Measurements from ENCODE around the gene PSMD8. TPM values are rescaled to one million over a fixed set of nuclear protein-coding genes. Genes with fewer than 3 reads are reported as not detected.
A peak's percentile ranks its signal among the peaks of the same experiment; 100 is the strongest.
"Not testable (repeated sequence)": the region's sequence is repeated elsewhere in the genome, so short reads cannot be mapped to it uniquely, and the experiment has no call there.

The PSMD8 gene
- total RNA-seq, 1 experiment from 2014 or later, result 454 TPM

DNA sequence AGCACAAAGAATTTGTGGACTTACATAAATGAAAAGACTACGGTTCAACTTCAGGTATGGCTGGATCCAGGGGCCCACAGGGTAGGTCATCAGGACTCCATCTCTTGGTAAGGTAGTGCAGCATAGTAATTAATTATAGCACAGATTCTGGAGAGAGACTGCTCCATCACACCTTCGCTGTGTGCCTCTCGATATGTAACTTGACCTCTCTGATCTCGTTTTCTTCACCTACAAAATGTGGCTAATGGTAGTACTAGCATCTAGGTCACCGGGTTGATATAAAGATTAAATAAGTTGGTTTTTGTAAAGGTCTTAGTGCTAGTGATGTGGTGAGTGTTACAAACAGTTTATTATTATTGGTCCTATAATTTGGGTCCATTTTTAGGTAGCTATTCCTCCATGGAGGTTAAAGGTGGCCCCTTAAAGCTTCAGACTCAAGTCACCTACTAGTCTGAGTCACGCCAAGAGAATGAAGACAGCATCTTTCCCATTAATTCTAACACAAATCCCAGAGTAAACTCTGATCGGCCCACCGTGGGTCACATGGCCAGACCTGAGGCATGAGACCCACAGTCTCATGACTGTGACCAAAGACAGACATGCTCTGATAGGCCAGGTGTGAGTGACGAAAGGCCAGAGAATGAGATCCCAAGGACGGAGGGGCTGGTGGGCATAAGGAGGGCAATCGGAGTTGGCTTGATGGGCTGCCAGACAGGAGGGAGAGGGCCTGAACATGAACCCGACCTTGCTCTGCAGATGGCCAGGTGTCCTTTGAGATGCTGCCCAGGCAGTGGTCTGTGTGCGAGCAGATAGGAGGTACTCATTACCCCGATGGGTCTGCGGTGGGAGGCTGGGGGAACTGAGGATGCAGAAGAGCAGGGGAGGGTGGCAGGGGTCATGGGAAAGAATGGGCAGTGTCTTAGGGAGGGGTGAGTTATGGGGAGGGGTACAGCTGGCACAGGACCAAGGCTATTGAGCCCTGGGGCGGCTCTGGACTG lies 18.3 kb upstream of the PSMD8 start:
- H3K36me3 ChIP-seq, result no peaks in the 10 kb centered on the region
- peaks cover 46% of the 10 kb centered on the region for H3K27me3 ChIP-seq (replicated peaks)
- H3K27ac ChIP-seq, result no peak overlapping the region
- no peaks in the 10 kb centered on the region for H3K9me3 ChIP-seq (replicated peaks)
- no peak overlapping the region for H3K4me3 ChIP-seq
- no peak for DNase-seq (ENCODE audit: low read depth in 1 of 2, low spot score in 2 of 2)
- H3K4me1 ChIP-seq (replicated peaks), result no peaks in the 10 kb centered on the region; the same call in 1 of the 2 replicates

DNA sequence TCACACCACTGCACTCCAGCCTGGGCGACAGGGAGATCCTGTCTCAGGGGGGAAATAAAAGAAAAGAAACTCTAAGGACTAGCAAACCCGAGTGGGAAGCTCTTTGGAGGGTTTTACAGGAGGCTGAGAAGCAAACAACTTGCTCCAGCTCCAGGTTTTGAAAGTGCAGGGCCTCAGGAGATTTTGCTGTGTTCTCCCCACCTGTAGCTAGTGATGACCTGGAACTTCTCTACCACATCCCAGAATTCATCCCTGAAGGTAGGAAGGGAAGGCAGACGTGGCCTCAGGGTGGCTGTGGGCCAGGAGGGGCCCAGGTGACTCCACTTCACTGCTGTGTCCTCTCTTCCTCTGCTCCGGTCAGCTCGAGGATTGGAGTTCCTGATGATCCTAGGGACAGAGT lies 16.3 kb upstream of the PSMD8 start:
- H3K4me3 ChIP-seq, result no peak overlapping the region
- no peak overlapping the region for H3K27ac ChIP-seq
- H3K36me3 ChIP-seq, result no peaks in the 10 kb centered on the region
- no peaks in the 10 kb centered on the region for H3K9me3 ChIP-seq (replicated peaks)
- peaks cover 12% of the 10 kb centered on the region for H3K4me1 ChIP-seq (replicated peaks)
- H3K27me3 ChIP-seq (replicated peaks), result peaks cover 55% of the 10 kb centered on the region
- DNase-seq (ENCODE audit: low read depth in 1 of 2, low spot score in 2 of 2), result no peak

DNA sequence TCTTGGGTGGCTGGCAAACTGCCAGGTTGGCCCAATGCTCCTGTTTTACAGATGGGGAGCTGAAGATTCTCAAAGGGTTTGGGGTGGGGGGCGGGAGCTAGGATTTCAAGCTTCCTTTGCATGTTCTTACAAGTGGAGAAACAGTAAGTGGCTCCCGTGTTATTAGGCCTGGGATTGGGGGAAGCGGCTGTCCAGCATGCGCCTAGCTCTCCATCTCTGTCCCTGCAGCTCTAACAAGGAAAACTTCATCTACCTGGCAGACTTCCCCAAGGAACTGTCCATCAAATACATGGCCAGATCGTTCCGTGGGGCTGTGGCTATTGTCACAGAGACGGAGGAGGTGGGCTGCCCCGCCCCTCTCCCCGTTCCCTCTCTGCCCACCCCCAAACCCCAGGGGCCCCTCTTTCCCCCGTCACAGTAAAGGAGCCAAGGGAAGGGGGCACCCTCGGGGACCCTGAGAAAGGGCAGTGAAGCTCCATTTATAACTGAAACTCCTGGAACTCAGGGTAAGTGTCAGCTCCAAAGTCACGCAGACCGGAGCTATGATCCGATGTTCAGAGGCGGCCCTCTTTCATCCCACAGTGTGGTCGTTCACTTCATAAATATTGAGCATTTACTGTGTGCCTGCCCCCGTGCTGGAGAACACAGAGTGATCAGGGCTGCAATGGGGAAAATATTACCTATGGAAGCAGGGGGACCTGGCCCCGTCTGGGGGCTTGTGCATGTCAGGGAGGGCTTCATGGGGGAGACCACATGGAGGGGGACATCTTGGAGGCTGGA lies 14.9 kb upstream of the PSMD8 start:
- Histone ChIP-seq H3K27me3 (replicated peaks) (peaks cover 56% of the 10 kb centered on the region), H3K9me3 (replicated peaks) (no peaks in the 10 kb centered on the region), H3K4me1 (replicated peaks) (peaks cover 12% of the 10 kb centered on the region), H3K36me3 (no peaks in the 10 kb centered on the region), H3K4me3 (no peak overlapping the region), H3K27ac (no peak overlapping the region)
- DNase-seq (ENCODE audit: low read depth in 1 of 2, low spot score in 2 of 2), result no peak

DNA sequence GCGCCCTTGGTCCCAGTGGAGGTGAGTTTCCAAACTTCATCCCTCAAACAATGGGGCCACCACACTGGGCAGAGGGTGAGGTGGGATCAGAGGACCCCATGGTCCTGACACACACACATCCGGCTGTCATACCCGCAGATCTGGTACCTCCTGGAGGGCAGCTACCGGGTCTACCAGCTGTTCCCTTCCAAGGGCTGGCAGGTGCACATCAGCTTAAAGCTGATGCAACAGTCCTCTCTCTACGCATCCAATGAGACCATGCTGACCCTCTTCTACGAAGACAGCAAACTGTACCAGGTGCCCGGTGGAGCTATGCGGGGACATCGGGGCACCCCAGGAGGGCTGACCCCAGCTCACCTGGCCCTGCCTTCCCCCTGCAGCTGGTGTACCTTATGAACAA lies 14.0 kb upstream of the PSMD8 start:
- Histone ChIP-seq H3K4me1 (replicated peaks) (peaks cover 12% of the 10 kb centered on the region), H3K27me3 (replicated peaks) (peaks cover 61% of the 10 kb centered on the region), H3K4me3 (no peak overlapping the region), H3K9me3 (replicated peaks) (no peaks in the 10 kb centered on the region), H3K36me3 (no peaks in the 10 kb centered on the region), H3K27ac (no peak overlapping the region)
- no peak for DNase-seq (ENCODE audit: low read depth in 1 of 2, low spot score in 2 of 2)

DNA sequence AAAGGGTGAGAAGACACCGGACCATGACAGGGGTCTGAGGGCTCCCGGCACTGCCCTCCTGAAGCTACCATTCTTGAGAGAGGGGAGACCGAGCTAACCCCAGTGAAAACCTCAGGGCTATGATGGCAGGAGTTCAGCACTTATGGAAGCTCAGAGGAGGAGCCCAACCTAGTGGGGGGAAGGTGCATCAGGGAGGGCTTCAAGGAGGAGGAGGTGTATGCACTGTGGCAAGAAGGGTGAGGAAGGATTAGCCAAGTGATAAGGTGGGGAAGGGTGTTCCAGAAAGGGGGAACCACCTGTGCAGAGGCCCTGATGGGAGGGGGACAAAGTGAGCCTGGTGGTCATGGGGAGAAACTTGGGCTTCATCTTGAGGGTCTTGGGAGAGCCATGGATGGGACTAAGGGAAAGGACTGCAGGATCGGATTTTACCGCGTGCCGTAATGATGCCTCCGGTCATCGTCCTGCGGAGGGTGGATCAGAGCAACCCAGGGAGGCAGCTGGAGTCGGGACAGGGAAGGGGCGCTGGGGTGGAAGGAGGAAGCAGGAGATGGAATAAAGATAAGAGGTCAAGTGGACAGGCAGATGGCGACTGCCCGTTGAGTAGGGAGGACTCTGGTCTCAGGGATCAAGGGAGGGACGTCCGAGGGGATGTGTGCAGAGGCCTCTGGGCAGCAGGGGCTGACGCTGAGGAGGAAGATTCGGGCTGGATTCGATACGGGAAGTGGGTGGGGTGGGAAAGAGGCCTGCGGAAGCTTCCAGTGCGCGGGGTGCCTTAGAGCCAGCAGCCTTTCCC lies 13.3 kb upstream of the PSMD8 start:
- H3K27ac ChIP-seq, result no peak overlapping the region
- peaks cover 12% of the 10 kb centered on the region for H3K4me1 ChIP-seq (replicated peaks)
- H3K36me3 ChIP-seq, result no peaks in the 10 kb centered on the region
- DNase-seq (ENCODE audit: low read depth in 1 of 2, low spot score in 2 of 2), result no peak
- peaks cover 61% of the 10 kb centered on the region for H3K27me3 ChIP-seq (replicated peaks)
- no peaks in the 10 kb centered on the region for H3K9me3 ChIP-seq (replicated peaks)
- H3K4me3 ChIP-seq, result peak overlapping the region; percentile 30

DNA sequence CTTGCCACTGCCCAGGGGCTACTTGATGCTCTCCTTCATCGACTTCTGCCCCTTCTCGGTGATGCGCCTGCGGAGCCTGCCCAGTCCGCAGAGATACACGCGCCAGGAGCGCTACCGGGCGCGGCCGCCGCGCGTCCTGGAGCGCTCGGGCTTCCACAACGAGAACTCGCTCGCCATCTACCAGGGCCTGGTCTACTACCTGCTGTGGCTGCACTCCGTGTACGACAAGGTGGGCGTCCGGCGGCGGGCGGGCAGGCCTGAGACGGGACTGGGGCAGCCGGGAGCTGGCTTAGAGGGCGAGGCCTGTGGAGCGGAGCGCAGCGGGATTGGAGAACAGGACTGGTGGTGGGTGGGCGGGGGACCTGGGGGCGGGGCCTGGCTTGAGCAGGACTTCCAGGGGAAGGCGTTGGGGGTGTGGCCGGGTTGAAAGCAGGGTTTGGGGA lies 12.7 kb upstream of the PSMD8 start:
- Histone ChIP-seq H3K27me3 (replicated peaks) (peaks cover 57% of the 10 kb centered on the region), H3K9me3 (replicated peaks) (no peaks in the 10 kb centered on the region), H3K36me3 (no peaks in the 10 kb centered on the region), H3K27ac (no peak overlapping the region), H3K4me1 (replicated peaks) (peaks cover 12% of the 10 kb centered on the region), H3K4me3 (peak overlapping the region; percentile 30)
- DNase-seq (ENCODE audit: low read depth in 1 of 2, low spot score in 2 of 2), result peak; percentile 37 to 67

DNA sequence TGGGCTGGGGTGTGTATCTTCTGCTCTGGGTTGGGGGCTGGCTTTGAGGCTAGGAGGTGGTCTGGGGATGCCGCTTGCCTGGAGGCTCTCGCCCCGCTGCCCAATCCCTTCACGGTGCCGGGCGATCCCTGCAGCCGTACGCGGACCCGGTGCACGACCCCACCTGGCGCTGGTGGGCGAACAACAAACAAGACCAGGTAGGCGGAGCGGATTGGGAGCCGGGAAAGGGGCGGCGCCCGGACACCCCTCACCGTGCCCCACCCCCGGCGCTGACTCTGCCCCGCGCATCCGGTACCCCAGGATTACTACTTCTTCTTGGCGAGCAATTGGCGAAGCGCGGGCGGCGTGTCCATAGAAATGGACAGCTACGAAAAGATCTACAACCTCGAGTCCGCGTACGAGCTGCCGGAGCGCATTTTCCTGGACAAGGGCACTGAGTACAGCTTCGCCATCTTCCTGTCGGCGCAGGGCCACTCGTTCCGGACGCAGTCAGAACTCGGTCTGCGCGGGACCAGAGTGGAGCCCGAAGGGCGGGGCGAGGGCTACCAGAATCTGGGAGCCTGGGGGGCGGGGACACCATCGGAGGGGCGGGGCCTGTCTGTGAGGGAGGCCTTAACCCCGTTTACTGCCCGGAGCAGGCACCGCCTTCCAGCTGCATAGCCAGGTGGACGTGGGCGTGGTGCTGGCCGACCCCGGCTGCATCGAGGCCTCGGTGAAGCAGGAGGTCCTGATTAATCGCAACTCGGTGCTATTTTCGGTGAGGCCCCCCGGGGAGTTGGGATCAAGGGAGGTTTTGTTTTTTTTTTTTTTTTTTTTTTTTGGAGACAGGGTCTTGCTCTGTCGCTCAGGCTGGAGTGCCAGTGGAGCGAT lies 12.1 kb upstream of the PSMD8 start:
- Histone ChIP-seq H3K27me3 (replicated peaks) (peaks cover 54% of the 10 kb centered on the region), H3K4me1 (replicated peaks) (peaks cover 12% of the 10 kb centered on the region), H3K9me3 (replicated peaks) (no peaks in the 10 kb centered on the region), H3K4me3 (peak overlapping the region; percentile 30), H3K36me3 (no peaks in the 10 kb centered on the region), H3K27ac (no peak overlapping the region)
- peak; percentile 27 to 67 for DNase-seq (ENCODE audit: low read depth in 1 of 2, low spot score in 2 of 2)

DNA sequence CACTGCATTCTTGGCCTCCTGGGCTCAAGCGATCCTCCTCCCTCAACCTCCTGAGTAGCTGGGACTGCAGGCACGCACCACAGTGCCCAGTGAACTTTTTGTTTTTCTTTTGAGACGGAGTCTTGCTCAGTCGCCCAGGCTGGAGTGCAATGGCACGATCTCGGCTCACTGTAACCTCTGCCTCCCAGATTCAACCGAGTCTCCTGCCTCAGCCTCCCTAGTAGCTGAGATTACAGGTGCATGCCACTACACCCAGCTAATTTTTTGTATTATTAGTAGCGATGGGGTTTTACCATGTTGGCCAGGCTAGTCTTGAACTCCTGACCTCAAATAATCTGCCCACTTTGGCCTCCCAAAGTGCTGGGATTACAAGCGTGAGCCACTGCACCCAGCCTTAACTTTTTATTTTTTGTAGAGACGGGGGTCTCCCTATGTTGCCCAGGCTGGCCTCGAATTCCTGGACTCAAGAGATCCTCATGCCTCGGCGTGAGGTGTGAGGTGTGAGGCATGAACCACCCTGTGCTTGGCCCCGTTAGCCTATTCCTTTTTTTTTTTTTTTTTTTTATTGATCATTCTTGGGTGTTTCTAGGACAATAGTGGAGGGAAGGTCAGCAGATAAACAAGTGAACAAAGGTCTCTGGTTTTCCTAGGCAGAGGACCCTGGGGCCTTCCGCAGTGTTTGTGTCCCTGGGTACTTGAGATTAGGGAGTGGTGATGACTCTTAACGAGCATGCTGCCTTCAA lies 11.3 kb upstream of the PSMD8 start:
- not testable (repeated sequence) for H3K4me3 ChIP-seq; H3K36me3 ChIP-seq; H3K9me3 ChIP-seq (replicated peaks); DNase-seq (ENCODE audit: low read depth in 1 of 2, low spot score in 2 of 2); H3K27ac ChIP-seq
- peaks cover 53% of the 10 kb centered on the region for H3K27me3 ChIP-seq (replicated peaks)
- H3K4me1 ChIP-seq (replicated peaks), result peaks cover 12% of the 10 kb centered on the region

DNA sequence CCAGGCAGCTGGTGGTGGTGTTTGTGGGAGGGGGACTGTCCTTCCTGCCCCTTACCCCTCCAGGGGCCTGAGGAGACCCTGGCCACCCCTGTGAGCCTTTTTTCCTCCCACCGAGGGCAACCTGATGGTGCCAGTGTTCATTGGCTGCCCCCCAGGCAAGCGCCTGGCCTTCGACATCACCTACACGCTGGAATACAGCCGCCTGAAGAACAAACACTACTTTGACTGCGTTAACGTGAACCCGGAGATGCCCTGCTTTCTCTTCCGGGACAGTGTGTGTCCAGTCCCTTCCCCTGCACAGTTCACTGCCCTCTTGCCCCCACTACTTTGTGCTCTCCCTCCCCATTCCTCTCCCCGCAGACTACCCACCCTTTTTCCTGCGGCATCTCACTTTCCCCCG lies 7.3 kb upstream of the PSMD8 start:
- Histone ChIP-seq H3K36me3 (no peaks in the 10 kb centered on the region), H3K27me3 (replicated peaks) (peaks cover 21% of the 10 kb centered on the region; the same call in 1 of the 2 replicates), H3K4me1 (replicated peaks) (peaks cover 4% of the 10 kb centered on the region), H3K27ac (no peak overlapping the region), H3K9me3 (replicated peaks) (no peaks in the 10 kb centered on the region), H3K4me3 (no peak overlapping the region)
- no peak for DNase-seq (ENCODE audit: low read depth in 1 of 2, low spot score in 2 of 2)

DNA sequence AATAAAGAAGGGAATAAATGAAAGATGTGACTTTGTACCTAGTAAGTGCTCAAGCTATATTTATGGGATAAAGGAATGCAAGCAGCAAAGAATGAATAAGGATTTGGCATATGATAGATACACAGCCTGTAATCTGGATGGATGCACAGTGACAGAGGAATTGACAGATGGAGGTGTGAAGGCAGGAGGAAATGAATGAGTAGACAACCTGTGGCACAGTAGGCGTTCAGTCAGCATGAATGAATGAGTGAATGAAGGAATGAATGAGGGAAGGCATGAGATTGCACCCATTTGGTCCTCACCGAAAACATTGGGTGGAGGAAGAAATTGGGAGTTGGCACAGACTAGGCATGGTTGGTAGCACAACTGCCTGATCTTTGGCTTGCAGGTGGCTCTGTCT lies 4.8 kb upstream of the PSMD8 start:
- H3K4me3 ChIP-seq, result no peak overlapping the region
- no peak for DNase-seq (ENCODE audit: low read depth in 1 of 2, low spot score in 2 of 2)
- no peaks in the 10 kb centered on the region for H3K36me3 ChIP-seq
- no peaks in the 10 kb centered on the region for H3K9me3 ChIP-seq (replicated peaks)
- no peak overlapping the region for H3K27ac ChIP-seq
- peaks cover 17% of the 10 kb centered on the region; the same call in 1 of the 2 replicates for H3K27me3 ChIP-seq (replicated peaks)
- H3K4me1 ChIP-seq (replicated peaks), result no peaks in the 10 kb centered on the region

DNA sequence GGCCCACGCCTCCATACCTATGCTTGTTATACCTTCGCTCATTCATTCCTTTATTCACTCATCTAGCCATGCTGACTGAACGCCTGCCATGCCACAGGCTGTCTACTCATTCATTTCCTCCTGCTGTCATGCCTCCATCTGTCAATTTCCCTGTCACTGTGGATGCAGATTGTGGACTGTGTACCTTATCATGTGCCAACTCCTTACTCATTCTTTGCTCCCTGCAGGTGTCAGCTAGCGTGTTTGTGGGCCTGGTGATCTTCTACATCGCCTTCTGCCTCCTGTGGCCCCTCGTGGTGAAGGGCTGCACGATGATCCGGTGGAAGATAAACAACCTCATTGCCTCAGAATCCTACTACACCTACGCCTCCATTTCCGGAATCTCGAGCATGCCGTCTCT lies 4.1 kb upstream of the PSMD8 start:
- Histone ChIP-seq H3K27me3 (replicated peaks) (peaks cover 11% of the 10 kb centered on the region; the same call in 1 of the 2 replicates), H3K27ac (no peak overlapping the region), H3K36me3 (peaks cover 3% of the 10 kb centered on the region)

DNA sequence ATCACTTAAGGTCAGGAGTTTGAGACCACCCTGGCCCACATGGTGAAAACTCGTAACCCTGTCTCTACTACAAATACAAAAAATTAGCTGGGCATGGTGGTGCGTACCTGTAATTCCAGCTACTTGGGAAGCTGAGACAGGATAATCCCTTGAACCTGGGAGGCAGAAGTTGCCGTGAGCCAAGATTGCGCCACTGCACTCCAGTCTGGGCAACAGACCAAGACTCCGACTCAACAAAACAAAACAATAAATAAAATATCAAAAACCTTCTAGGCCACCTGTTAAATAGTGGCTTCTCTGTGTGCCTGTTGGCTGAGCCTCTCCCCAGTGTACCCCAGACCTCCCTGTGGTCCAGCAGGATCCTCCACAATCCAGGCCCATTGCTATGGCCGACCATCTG lies 3.3 kb upstream of the PSMD8 start:
- H3K4me1 ChIP-seq (replicated peaks), result peaks cover 6% of the 10 kb centered on the region
- H3K27me3 ChIP-seq (replicated peaks), result 0 out of 2 replicates have a peak, but pooled peaks cover 3% of the 10 kb centered on the region
- H3K36me3 ChIP-seq, result peaks cover 5% of the 10 kb centered on the region
- no peak overlapping the region for H3K4me3 ChIP-seq
- H3K9me3 ChIP-seq (replicated peaks), result no peaks in the 10 kb centered on the region
- no peak for DNase-seq (ENCODE audit: low read depth in 1 of 2, low spot score in 2 of 2)
- no peak overlapping the region for H3K27ac ChIP-seq

More for the DNA sequence above, 4.1 kb upstream of the PSMD8 start:
- no peaks in the 10 kb centered on the region for H3K4me1 ChIP-seq (replicated peaks)
- DNase-seq (ENCODE audit: low read depth in 1 of 2, low spot score in 2 of 2), result no peak
- no peaks in the 10 kb centered on the region for H3K9me3 ChIP-seq (replicated peaks)
- no peak overlapping the region for H3K4me3 ChIP-seq

All from SJSA1 (cell line).